Activated CD8-positive, alpha-beta memory T cell treated with anti-CD3 and anti-CD28 coated beads for 24 hours (primary cell): ENCODE data around the gene GAS5.
"Not testable (repeated sequence)": the region's sequence is repeated elsewhere in the genome, so short reads cannot be mapped to it uniquely, and the experiment has no call there.

Source experiments
- DNase-seq: peaks from one replicate; pipeline ENCODE4 v3.0.0-alpha.2; 2020

The GAS5 gene

GRCh38 chr1:173868266-173869020 is 654 bp upstream of the GAS5 start, which contains the start of gene ZBTB37:
ZBTB37 (plus strand) TSS chr1:173868380; CDS start chr1:173870226, 1,846 bp downstream.
- DNase-seq, result peak; percentile 97

- DNase-seq, result no peak
Measured at GRCh38 chr1:173867141-173867752, 542 bp downstream of the GAS5 start.

DNA sequence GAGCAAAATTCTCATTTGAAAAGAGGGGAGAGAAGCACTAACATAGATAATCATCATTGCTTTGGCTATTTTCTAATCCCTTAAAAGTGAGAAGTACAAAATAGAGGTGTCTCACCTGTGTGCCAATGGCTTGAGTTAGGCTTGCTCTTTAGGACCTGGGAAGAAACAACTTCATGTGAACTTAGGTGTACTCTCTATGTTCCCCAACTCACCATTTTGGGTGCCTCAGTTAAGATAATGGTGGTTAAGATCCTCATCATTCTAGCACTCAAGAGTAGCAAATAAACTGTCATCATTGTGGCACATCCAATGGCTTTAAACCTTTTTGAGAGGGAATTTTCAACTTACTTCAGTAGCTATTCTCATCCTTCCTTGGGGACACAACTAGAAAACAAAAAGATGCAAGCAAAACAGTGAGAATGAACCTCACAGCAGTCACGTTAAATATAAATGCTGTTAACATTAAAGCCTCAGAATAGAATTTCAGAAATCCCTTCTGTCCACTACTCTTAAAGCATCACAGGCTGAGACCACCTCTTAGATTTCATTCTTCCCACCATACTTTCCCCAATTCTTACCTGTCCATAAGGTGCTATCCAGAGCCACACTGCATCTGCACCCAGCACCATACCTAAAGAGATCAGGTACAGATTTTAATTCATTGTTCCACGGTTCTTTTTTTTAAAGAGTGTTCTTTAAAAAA is 1.2 kb downstream of the GAS5 start:
- no peak for DNase-seq

DNA sequence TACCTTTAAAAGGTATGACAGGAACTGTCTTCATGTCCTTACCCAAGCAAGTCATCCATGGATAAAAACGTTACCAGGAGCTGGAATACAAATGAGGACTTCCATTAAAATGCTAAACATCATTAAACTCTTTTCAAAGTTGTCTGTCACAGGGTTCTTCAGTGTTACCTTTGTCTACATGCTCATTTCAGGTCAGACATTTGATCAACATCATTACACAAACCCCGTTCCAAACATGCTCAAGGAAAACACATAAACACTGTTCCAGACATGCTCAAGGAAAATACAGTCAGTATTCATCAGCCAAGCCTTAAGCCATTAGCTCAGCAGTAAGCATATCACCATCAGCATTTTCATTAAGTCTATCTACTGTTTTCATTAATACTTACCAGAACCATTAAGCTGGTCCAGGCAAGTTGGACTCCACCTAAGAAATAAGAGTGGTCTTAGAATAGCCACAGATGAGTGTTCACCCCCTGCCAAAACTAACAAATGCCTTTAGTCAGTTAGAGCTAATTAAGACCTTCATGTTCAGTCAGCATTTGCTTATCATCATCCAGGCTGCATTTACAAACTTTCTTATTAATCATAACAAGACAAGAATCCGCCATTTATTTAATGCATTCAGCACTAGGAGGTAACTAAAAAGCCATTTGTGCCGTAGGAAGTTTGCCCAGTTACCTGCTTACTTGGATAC is 2.2 kb downstream of the GAS5 start:
- DNase-seq, result no peak

- no peak for DNase-seq
Measured at GRCh38 chr1:173864179-173864867, 3.5 kb downstream of the GAS5 start.

DNA sequence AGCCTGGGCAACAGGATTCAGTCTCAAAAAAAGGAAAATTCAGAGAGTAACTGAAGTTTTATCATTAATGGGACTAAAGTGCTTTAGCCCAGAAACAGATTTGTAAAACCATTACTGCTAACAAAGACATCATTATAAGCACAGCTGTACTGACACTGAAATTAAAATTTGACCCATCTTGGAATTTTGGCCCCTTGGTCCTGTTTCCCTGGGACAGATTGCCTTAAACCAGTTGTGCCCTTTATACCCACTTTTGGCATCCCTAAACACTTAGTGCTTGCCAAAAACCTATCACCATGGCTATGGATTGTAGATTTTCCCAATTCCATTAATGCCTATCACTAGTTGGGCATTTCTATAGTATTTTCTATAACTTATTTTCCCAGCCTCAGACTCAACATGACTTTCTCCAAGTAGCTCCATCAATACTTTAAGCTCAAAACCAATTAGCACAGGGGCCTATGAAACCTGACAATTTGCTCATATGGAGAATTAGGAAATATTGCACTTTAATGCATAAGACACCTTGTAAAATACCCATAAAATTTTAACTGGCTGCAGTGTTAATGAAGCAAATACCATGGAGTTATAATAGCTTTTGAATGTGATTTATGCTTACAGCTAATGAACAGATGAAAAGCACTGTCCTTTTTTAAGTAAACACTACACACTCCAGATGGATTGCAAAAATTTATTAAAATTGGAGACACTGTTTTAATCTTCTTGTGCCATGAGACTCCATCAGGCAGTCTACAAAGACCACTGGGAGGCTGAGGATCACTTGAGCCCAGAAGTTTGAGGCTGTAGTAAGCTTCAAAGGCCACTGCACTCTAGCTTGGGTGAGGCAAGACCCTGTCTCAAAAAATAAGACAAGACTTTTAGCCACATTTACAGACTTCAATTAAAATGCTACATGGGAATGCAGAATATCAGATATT is 4.3 kb downstream of the GAS5 start:
- DNase-seq, result no peak

GRCh38 chr1:173862769-173863223 is 5.0 kb downstream of the GAS5 start:
- no peak for DNase-seq

DNA sequence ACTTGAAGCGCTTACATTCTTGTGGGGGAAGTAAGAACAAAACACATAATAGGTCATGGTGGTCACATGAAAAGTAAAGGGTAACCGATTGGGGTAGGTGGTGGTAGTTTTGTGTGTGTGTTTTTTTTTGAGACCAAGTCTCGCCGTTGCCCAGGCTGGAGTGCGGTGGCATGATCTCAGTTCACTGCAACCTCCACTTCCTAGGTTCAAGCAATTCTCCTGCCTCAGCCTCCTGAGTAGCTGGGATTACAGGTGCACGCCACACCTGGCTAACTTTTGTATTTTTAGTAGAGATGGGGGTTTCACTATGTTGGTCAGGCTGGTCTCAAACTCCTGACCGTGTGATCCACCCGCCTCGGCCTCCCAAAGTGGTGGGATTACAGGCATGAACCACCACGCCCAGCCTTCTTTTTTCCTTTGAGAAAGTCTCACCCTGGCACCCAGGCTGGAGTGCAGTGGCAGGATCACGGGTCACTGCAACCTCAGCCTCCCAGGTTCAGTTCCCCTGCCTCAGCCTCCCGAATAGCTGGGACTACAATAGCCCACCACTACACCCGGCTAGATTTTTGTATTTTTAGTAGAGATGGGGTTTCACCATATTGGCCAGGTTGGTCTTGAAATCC is 5.5 kb downstream of the GAS5 start:
- DNase-seq, result peak; percentile 83

DNA sequence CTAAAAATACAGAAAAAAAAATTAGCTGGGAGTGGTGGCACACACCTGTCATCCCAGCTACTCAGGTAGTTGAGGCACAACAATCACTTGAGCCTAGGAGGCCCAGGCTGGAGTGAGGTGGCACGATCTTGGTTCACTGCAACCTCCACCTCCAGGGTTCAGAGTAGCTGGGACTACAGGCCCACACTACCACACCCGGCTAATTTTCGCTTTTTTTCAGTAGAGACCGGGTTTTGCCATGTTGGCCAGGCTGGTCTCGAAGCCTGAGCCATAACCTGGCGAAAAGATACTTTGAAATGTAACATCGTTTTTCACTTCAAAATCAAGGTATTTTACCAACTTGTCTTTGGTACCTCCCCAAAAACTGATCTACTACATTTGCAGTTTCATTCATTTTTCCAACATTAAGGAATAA is 6.1 kb downstream of the GAS5 start:
- DNase-seq, result peak; percentile 83

DNA sequence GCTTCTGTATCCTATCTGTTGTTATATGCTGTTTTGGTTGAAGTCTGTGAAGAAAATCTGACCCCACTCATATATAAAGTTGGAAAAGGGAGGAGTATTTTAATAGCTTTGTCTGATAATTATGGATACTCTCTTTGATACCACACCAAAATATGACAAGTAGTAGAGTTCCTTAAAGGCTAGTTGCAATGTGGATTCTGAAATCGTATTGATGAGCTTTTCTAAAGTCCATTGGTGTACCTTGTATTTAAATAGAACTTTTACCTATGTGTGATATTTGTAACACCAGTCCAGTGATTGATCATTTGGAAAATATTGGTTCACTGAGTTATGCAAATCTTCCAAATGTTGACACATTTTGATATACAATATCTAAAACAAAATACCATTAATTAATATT is 7.7 kb downstream of the GAS5 start:
- DNase-seq, result no peak

GRCh38 chr1:173859547-173859946 is 8.2 kb downstream of the GAS5 start:
- not testable (repeated sequence) for DNase-seq

DNA sequence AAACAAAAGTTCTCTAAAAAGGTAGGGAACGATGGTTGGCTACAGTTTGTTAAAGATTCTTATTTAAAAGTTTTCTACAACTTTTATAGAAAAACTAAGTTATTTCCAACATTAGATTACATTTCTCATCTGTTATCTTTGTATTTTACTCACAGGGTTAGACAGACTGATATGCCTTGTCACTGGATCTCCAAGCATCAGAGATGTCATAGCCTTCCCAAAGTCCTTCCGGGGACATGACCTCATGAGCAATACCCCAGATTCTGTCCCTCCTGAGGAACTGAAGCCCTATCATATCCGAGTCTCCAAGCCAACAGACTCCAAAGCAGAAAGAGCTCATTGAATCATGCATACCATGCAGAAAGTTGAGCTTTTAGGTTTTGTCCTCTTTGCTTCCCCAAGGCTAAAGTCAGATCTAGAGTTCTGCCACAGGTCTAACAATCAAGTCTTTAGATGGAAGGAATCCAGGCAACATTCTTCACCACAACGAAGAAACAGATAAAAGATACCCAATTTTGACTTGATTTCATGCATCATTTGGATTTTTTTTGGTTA is 10.3 kb downstream of the GAS5 start:
- no peak for DNase-seq

DNA sequence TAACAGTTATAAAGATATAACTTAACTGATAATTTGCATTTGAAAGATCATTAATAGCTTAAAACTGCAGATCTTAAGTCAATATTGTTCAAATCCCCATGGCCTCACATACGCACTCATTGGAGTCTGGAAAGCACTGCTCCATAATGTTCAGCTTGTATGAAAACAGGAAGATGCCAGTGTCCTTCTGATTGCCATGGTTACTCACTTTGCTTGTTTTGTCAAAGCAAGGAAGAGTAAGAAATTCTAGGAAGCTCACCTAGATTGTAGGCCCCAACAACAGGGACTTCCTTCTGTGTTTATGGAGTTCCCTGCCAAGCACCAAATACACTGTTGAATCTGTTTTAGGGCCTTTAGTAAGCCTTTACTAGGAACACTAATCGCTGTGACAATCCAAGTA is 10.9 kb downstream of the GAS5 start:
- DNase-seq, result no peak

DNA sequence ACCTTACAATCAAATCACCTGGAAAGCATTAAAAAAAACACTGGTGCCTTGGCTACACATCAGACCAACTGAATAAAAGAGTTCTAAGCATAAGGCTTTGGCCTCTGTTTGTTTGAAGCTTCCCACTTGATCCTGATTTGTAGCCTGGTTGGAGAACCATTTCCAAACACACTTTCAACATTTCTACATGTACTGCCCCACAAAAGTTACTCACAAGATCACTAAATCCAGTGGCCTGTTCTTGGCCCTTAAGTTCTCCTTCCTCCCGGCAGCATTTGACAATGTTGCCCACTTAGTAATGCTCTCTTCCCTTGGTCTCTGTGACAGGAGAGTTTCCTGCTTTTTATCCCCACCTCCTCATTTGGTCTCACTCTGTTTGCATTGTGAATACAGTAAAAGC is 11.8 kb downstream of the GAS5 start:
- no peak for DNase-seq

DNA sequence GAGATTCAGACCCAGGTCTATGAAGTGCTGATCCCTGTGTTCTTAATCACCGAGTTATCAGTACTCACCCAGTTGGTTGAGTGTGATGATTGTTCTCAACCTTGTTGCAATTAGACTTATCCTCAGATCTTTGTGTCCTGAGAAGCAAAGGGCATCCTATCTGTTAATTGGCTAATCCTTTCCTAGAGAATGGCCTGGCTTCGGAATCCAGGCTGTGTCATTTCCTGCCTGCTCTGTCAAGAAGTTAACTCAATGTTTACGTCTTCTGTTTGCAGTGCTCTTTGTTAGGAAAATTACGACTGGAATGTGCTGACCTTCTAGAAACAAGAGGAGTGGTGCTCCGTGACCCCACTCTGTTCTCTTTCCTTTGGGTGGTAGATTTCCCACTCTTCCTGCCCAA is 14.7 kb downstream of the GAS5 start:
- no peak for DNase-seq

- DNase-seq, result no peak
Measured at GRCh38 chr1:173852105-173852504, 15.7 kb downstream of the GAS5 start.

GRCh38 chr1:173832748-173833147 is 35.0 kb downstream of the GAS5 start:
- no peak for DNase-seq

DNA sequence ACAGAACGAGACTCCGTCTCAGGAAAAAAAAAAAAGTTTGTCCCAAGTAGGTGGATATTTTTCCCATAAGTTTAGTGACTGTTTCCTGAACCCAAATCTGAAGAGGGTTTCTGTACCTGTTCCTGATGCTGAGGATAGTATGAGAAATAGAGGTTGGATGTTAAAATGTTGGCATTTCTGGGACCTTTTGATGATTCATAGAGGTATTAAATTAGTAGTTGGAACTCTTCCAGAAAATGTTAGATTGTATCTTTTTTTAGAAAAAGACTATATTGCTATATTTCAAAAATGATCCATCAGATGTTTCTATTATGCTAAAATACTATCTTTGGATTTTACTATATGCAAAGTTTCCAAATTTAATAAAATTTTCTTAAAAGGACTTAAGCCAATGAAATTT is 40.2 kb downstream of the GAS5 start:
- no peak for DNase-seq

- peak; percentile 94 for DNase-seq
Measured at GRCh38 chr1:173824315-173825081, 43.3 kb downstream of the GAS5 start, which contains the start of the genes CENPL and DARS2. CENPL (minus strand) TSS chr1:173824883; CDS start chr1:173811299, 13,584 bp downstream. DARS2 (plus strand) TSS chr1:173824673; CDS start chr1:173825230, 557 bp downstream.
